LNCaP clone FGC (cell line): ENCODE data around the gene CACNA1D.

Experiments used
- DNase-seq: peaks from one replicate; pipeline ENCODE4 v3.0.0-alpha.2; 2011; ENCODE audit warnings: low read depth
- H3K4me3 ChIP-seq: 2 replicates; pipeline ENCODE4 v1.5.1; 2011; ENCODE audit warnings: mild to moderate bottlenecking, low read depth, low read length, control low read depth
- CTCF ChIP-seq: IDR thresholded peaks from 2 replicates; pipeline ENCODE4 v1.5.1; 2012; ENCODE audit warnings: mild to moderate bottlenecking; ENCODE audit not compliant: control insufficient read depth, insufficient read depth; ENCODE audit errors: extremely low read depth

Gene CACNA1D

GRCh38 chr3:53642211-53642610 is 147.8 kb downstream of the CACNA1D start:
- no peak for DNase-seq
- no peak overlapping the region for H3K4me3 ChIP-seq
- no peak for TF ChIP-seq CTCF

GRCh38 chr3:53643757-53644156 is 149.3 kb downstream of the CACNA1D start:
- H3K4me3 ChIP-seq: no peak overlapping the region
- no peak for DNase-seq
- TF ChIP-seq CTCF: no peak

- DNase-seq: no peak
- no peak overlapping the region for H3K4me3 ChIP-seq
- TF ChIP-seq CTCF: no peak
Measured at GRCh38 chr3:53645754-53646153, 151.3 kb downstream of the CACNA1D start.

GRCh38 chr3:53646723-53647122 is 152.3 kb downstream of the CACNA1D start:
- no peak for TF ChIP-seq CTCF
- no peak overlapping the region for H3K4me3 ChIP-seq

GRCh38 chr3:53649816-53650215 is 155.4 kb downstream of the CACNA1D start:
- no peak for DNase-seq
- no peak overlapping the region for H3K4me3 ChIP-seq
- TF ChIP-seq CTCF: no peak

More at GRCh38 chr3:53646723-53647122, 152.3 kb downstream of the CACNA1D start:
- DNase-seq: no peak

- DNase-seq: no peak
Measured at GRCh38 chr3:53650424-53650823, 156.0 kb downstream of the CACNA1D start.

More at GRCh38 chr3:53650424-53650823, 156.0 kb downstream of the CACNA1D start:
- TF ChIP-seq CTCF: no peak
- H3K4me3 ChIP-seq: no peak overlapping the region
